H1 (cell line): ENCODE data around the gene TRPV4. TPM values are rescaled to one million over a fixed set of nuclear protein-coding genes. Genes with fewer than 3 reads are reported as not detected.

Experiments
- CTCF ChIA-PET: fragments of 300-600 bp; sonication (Branson Sonifier 250); formaldehyde crosslinking; loops from one replicate; lab custom pipeline; 2021; ENCODE audit not compliant: partially characterized antibody; lab: Charles Lee
- POLR2A ChIA-PET: fragments of 300-600 bp; sonication (Branson Sonifier 250); formaldehyde crosslinking; loops from one replicate; lab custom pipeline; 2021; ENCODE audit warnings: inconsistent platforms; ENCODE audit not compliant: partially characterized antibody; lab: Charles Lee
- DNase-seq, 2 experiments: peaks; one replicate each; pipeline versions ENCODE4 v3.0.0 to v3.0.0-alpha.2; 2010 to 2022; ENCODE audit warnings: low spot score in 2 of 2, low read depth in 1 of 2, mixed read lengths in 1 of 2
- FAIRE-seq: peaks from 2 replicates; lab custom pipeline; 2011; peaks lifted over from hg19 to GRCh38; lab: Jason Lieb, UNC
- H2AFZ ChIP-seq: 2 replicates; pipeline ENCODE4 v1.8.1; 2012; ENCODE audit warnings: low read length, inconsistent platforms
- H2AK5ac ChIP-seq: 2 replicates; pipeline ENCODE4 v1.6.1; 2013; ENCODE audit warnings: low read depth, low read length
- H2BK120ac ChIP-seq: replicated peaks from 2 replicates; pipeline ENCODE3; 2013; ENCODE audit warnings: low read depth, low read length, inconsistent platforms
- H2BK12ac ChIP-seq: 2 replicates; pipeline ENCODE4 v1.6.1; 2013; ENCODE audit warnings: low read depth, low read length
- H2BK15ac ChIP-seq: 2 replicates; pipeline ENCODE4 v1.6.1; 2013; ENCODE audit warnings: low read length
- H2BK20ac ChIP-seq: 2 replicates; pipeline ENCODE4 v1.6.1; 2013; ENCODE audit warnings: low read length
- H2BK5ac ChIP-seq: 2 replicates; pipeline ENCODE4 v1.6.1; 2013; ENCODE audit warnings: low read depth, low read length
- H3K14ac ChIP-seq: 2 replicates; pipeline ENCODE4 v1.6.1; 2013; ENCODE audit warnings: inconsistent platforms; ENCODE audit not compliant: insufficient read length
- H3K18ac ChIP-seq: 2 replicates; pipeline ENCODE4 v1.6.1; 2013; ENCODE audit warnings: low read length; ENCODE audit errors: extremely low read depth
- H3K23ac ChIP-seq: 2 replicates; pipeline ENCODE4 v1.6.1; 2013; ENCODE audit warnings: inconsistent platforms; ENCODE audit not compliant: insufficient read length
- H3K23me2 ChIP-seq: 2 replicates; pipeline ENCODE4 v1.6.1; 2013; ENCODE audit warnings: low read depth, low read length
- H3K27ac ChIP-seq: 2 replicates; pipeline ENCODE4 v1.6.1; 2011; ENCODE audit warnings: low read depth, low read length, inconsistent platforms
- H3K27me3 ChIP-seq, 4 experiments: replicated peaks in 1 of 4; 1 replicate in 1 of 4; 2 replicates in 3 of 4; pipeline versions ENCODE4 v1.6.1 to v1.8.1; 2011 to 2013; ENCODE audit warnings: low read length in 3 of 4, mild to moderate bottlenecking in 3 of 4, inconsistent platforms in 2 of 4, mixed read lengths in 2 of 4, moderate library complexity in 1 of 4; ENCODE audit not compliant: control insufficient read depth in 3 of 4, insufficient read depth in 3 of 4; ENCODE audit errors: extremely low read depth in 1 of 4
- H3K36me3 ChIP-seq, 4 experiments: 2 replicates each; pipeline versions ENCODE4 v1.6.1 to v1.8.1; 2011 to 2013; ENCODE audit warnings: mild to moderate bottlenecking in 4 of 4, low read length in 3 of 4, moderate library complexity in 2 of 4, control low read depth in 1 of 4, inconsistent platforms in 1 of 4; ENCODE audit not compliant: insufficient read depth in 4 of 4, control insufficient read depth in 2 of 4
- H3K4ac ChIP-seq: replicated peaks from 2 replicates; pipeline ENCODE3; 2013; ENCODE audit warnings: low read length, low read depth, mixed read lengths, inconsistent platforms; ENCODE audit not compliant: insufficient read length
- H3K4me1 ChIP-seq, 4 experiments: replicated peaks in 1 of 4; 1 replicate in 1 of 4; 2 replicates in 3 of 4; pipeline versions ENCODE4 v1.6.1 to v1.8.1; 2011 to 2013; ENCODE audit warnings: low read length in 3 of 4, inconsistent platforms in 2 of 4, mixed read lengths in 1 of 4; ENCODE audit not compliant: insufficient read depth in 4 of 4, control insufficient read depth in 3 of 4
- H3K4me2 ChIP-seq, 2 experiments: 2 replicates each; pipeline versions ENCODE4 v1.6.1 to v1.8.1; 2011 to 2013; ENCODE audit warnings: low read depth in 2 of 2, low read length in 2 of 2, control low read depth in 1 of 2, inconsistent platforms in 1 of 2, mild to moderate bottlenecking in 1 of 2; ENCODE audit not compliant: insufficient read depth in 1 of 2
- H3K4me3 ChIP-seq, 4 experiments: fragments of 200-600, 300-600 bp in 1 of 4; sonication (generic), shearing (Covaris generic), sonication (Bioruptor Twin) in 1 of 4; 2 replicates each; pipeline versions ENCODE4 v1.5.1 to v1.8.1; 2011 to 2016; ENCODE audit warnings: low read length in 4 of 4, low read depth in 3 of 4, control low read depth in 2 of 4, inconsistent platforms in 2 of 4, mild to moderate bottlenecking in 2 of 4, mixed read lengths in 1 of 4, moderate library complexity in 1 of 4; ENCODE audit not compliant: insufficient read depth in 2 of 4; ENCODE audit errors: extremely low read depth in 1 of 4
- H3K56ac ChIP-seq: replicated peaks from 2 replicates; pipeline ENCODE3; 2013; ENCODE audit warnings: low read depth, mild to moderate bottlenecking, mixed read lengths, low read length, inconsistent platforms; ENCODE audit not compliant: insufficient read length
- H3K79me1 ChIP-seq: 2 replicates; pipeline ENCODE4 v1.6.1; 2013; ENCODE audit warnings: low read depth, low read length, control low read depth
- H3K79me2 ChIP-seq, 2 experiments: 2 replicates each; pipeline versions ENCODE4 v1.6.1 to v1.8.1; 2012 to 2013; ENCODE audit warnings: low read length in 2 of 2, mild to moderate bottlenecking in 2 of 2, inconsistent platforms in 1 of 2; ENCODE audit not compliant: insufficient read depth in 2 of 2, control insufficient read depth in 1 of 2
- H3K9ac ChIP-seq, 4 experiments: replicated peaks in 1 of 4; 1 replicate in 1 of 4; 2 replicates in 3 of 4; pipeline versions ENCODE4 v1.6.1 to v1.8.1; 2011 to 2013; ENCODE audit warnings: low read depth in 3 of 4, low read length in 3 of 4, control low read depth in 2 of 4, mild to moderate bottlenecking in 2 of 4, moderate library complexity in 2 of 4, inconsistent platforms in 1 of 4; ENCODE audit errors: extremely low read depth in 1 of 4
- H3K9me3 ChIP-seq, 2 experiments: 2 replicates each; pipeline versions ENCODE4 v1.6.1 to v1.8.1; 2012 to 2013; ENCODE audit warnings: mild to moderate bottlenecking in 2 of 2, moderate library complexity in 2 of 2, control low read depth in 1 of 2, inconsistent platforms in 1 of 2, low read depth in 1 of 2, low read length in 1 of 2, mixed read lengths in 1 of 2; ENCODE audit not compliant: insufficient read depth in 2 of 2
- H4K20me1 ChIP-seq, 2 experiments: replicated peaks in 1 of 2; 2 replicates each; pipeline versions ENCODE3 to v1.8.1; 2011 to 2013; ENCODE audit warnings: inconsistent platforms in 2 of 2, low read length in 2 of 2, mild to moderate bottlenecking in 1 of 2; ENCODE audit not compliant: insufficient read depth in 2 of 2, control insufficient read depth in 1 of 2
- H4K5ac ChIP-seq: 2 replicates; pipeline ENCODE4 v1.6.1; 2013; ENCODE audit warnings: low read length, low read depth, mixed read lengths, inconsistent platforms; ENCODE audit not compliant: insufficient read length
- H4K8ac ChIP-seq: 2 replicates; pipeline ENCODE4 v1.8.0; 2013; ENCODE audit warnings: mild to moderate bottlenecking, moderate library complexity, low read length, inconsistent platforms; ENCODE audit not compliant: insufficient read depth; ENCODE audit errors: extremely low read depth
- H4K91ac ChIP-seq: replicated peaks from 2 replicates; pipeline ENCODE3; 2013; ENCODE audit warnings: low read length, mixed read lengths, inconsistent platforms; ENCODE audit not compliant: insufficient read length
- BACH1 ChIP-seq: IDR thresholded peaks from 2 replicates; pipeline ENCODE4 v1.6.1; 2012; ENCODE audit warnings: low read length, improper control_type of control experiment
- WGBS, 2 experiments: shearing (Covaris generic) in 1 of 2; methylation state at CpG; one replicate each; pipeline versions ENCODE4 v1.1.6 to v1.1.7; 2013 to 2015; ENCODE audit warnings: low lambda C conversion rate in 2 of 2, mixed read lengths in 2 of 2, inconsistent platforms in 1 of 2, low coverage in 1 of 2, missing lambda C conversion rate in 1 of 2; ENCODE audit not compliant: insufficient replicate concordance in 2 of 2, insufficient coverage in 1 of 2, insufficient read length in 1 of 2; ENCODE audit errors: extremely low coverage in 1 of 2, missing lambda C conversion rate in 1 of 2; 5-methylcytosine and 5-hydroxymethylcytosine counted together
- polyA plus RNA-seq, 7 experiments: library from polyadenylated mRNA; depleted of rRNA in 3 of 7; stranded (reverse) in 5 of 7; unstranded in 2 of 7; fragments of >200 nt in 5 of 7; fragments of 200-250 nt in 2 of 7; gene quantifications; 1 replicate in 5 of 7; 2 replicates in 1 of 7; 4 replicates in 1 of 7; pipeline versions ENCODE4 v1.2.1 to v1.2.3, GENCODE V29; 2011 to 2013; ENCODE audit warnings: missing spikeins in 2 of 7, mixed read lengths in 2 of 7
- total RNA-seq: library from RNA; stranded (reverse); fragmentation: NEBNext Ultra II Directional; extraction: Animal tissue kit (Norgen Biotek cat#: 25700); gene quantifications from 2 replicates; pipeline ENCODE4 v1.2.1, GENCODE V29; 2021

Gene TRPV4
- total and polyA plus RNA-seq, 2 of the 8 experiments (the other 6 are each of a cell fraction or from before 2014, with no cell fraction given) = 2.1 to 6.2 TPM

DNA sequence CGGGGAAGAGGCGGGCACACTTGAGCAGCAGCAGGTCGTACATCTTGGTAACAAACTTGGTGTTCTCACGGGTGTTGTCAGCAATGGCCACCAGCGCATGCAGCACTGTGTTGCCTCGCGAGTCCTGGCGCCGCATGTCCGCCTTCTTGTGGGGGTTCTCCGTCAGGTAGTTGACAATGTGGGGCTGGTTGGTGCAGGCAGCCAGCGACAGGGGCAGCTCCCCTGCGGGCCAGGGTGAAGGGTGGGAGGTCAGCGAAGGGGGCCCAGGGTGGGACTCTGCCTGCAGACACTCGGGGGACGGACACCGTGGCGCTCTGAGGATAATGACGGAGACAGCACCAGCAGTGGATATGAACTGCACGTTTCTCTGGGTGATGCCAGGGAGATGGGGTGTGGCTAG is 34.5 kb downstream of the TRPV4 start:
- Histone ChIP-seq H2BK12ac (no peak overlapping the region), H2BK120ac (no peak overlapping the region), H4K20me1 (peaks cover 0 to 4% of the 10 kb centered on the region in 2 experiments), H3K27me3 (no peaks in the 10 kb centered on the region), H3K79me2 (no peaks in the 10 kb centered on the region), H3K4me2 (no peak overlapping the region), H3K9me3 (no peaks in the 10 kb centered on the region), H2AK5ac (no peak overlapping the region), H3K27ac (no peak overlapping the region)
- FAIRE-seq = no peak
- POLR2A ChIA-PET = no interaction called here
- no peak for TF ChIP-seq BACH1
- TF ChIP-seq, all 59 proteins: peak for 0
- H4K5ac ChIP-seq = no peak overlapping the region
- CTCF ChIA-PET = interaction anchor here (0.8 to 3.6 kb wide), 7 partner anchors 24 to 280 kb away, joined by 3 to 14 read pairs (median 3); no protein-coding TSS in a partner anchor
- H2BK5ac ChIP-seq = no peak overlapping the region
- no peak overlapping the region for H3K4me3 ChIP-seq
- H4K91ac ChIP-seq = no peak overlapping the region
- no peaks in the 10 kb centered on the region for H3K79me1 ChIP-seq
- no peak overlapping the region for H2BK20ac ChIP-seq
- H3K56ac ChIP-seq = no peak overlapping the region
- H3K23me2 ChIP-seq = 0 out of 2 replicates have a peak, but pooled peaks cover 1% of the 10 kb centered on the region
- H3K18ac ChIP-seq = no peak overlapping the region
- DNase-seq = no peak
- H3K23ac ChIP-seq = no peak overlapping the region
- no peak overlapping the region for H2AFZ ChIP-seq
- H3K36me3 ChIP-seq = no peaks in the 10 kb centered on the region
- H4K8ac ChIP-seq = no peak overlapping the region
- no peaks in the 10 kb centered on the region; a peak in 1 of 7 replicates for H3K4me1 ChIP-seq
- no peak overlapping the region for H3K14ac ChIP-seq
- H3K9ac ChIP-seq = no peak overlapping the region
- 88% methylated on average over 20 of the region's 20 CpGs; no CpG with 5 or more reads in 1 of the 2 experiments for WGBS, 2 experiments
- H3K4ac ChIP-seq = no peak overlapping the region
- H2BK15ac ChIP-seq = no peak overlapping the region
